CD8-positive, alpha-beta memory T cell (primary cell): Measurements from ENCODE around the gene HMGN4. TPM values are rescaled to one million over a fixed set of nuclear protein-coding genes. Genes with fewer than 3 reads are reported as not detected.
"Not testable (repeated sequence)": the region's sequence is repeated elsewhere in the genome, so short reads cannot be mapped to it uniquely, and the experiment has no call there.

ENCODE experiments used
- CTCF ChIA-PET: fragments of 350-600 bp; sonication (Branson Sonifier 250); formaldehyde crosslinking; loops from one replicate; lab custom pipeline; 2021; ENCODE audit warnings: antibody characterized with exemption; lab: Charles Lee
- POLR2A ChIA-PET: fragments of 350-600 bp; sonication (Branson Sonifier 250); formaldehyde crosslinking; loops from one replicate; lab custom pipeline; 2021; ENCODE audit warnings: antibody characterized with exemption; lab: Charles Lee
- DNase-seq, 5 donors: peaks; one replicate each; pipeline versions ENCODE4 v3.0.0 to v3.0.0-alpha.2; 2020 to 2022; ENCODE audit warnings: mixed read lengths in 1 of 5
- H3K27ac ChIP-seq: one replicate; pipeline ENCODE4 v1.7.0; 2013; ENCODE audit warnings: low read depth, mild to moderate bottlenecking, low read length, moderate library complexity
- H3K27me3 ChIP-seq: 2 replicates; pipeline ENCODE4 v1.7.0; 2013; ENCODE audit warnings: low read length, mild to moderate bottlenecking; ENCODE audit not compliant: insufficient read depth, poor library complexity, severe bottlenecking
- H3K36me3 ChIP-seq: 2 replicates; pipeline ENCODE4 v1.7.0; 2013; ENCODE audit warnings: mild to moderate bottlenecking, low read length, moderate library complexity; ENCODE audit not compliant: insufficient read depth
- H3K4me1 ChIP-seq: 2 replicates; pipeline ENCODE4 v1.7.0; 2013; ENCODE audit warnings: mild to moderate bottlenecking, low read length, moderate library complexity; ENCODE audit not compliant: insufficient read depth
- H3K4me3 ChIP-seq: 2 replicates; pipeline ENCODE4 v1.7.0; 2013; ENCODE audit warnings: mild to moderate bottlenecking, low read length
- H3K9me3 ChIP-seq: 2 replicates; pipeline ENCODE4 v1.7.0; 2013; ENCODE audit warnings: mild to moderate bottlenecking, low read length
- H3K27ac Mint-ChIP-seq, 8 donors: one replicate each; pipeline ENCODE4 v1.8.0; 2020 to 2021; ENCODE audit warnings: mixed read lengths in 8 of 8, mild to moderate bottlenecking in 6 of 8, inconsistent platforms in 3 of 8, moderate library complexity in 3 of 8
- H3K27me3 Mint-ChIP-seq, 2 donors: one replicate each; pipeline ENCODE4 v1.8.0; 2020 to 2021; ENCODE audit warnings: mixed read lengths in 2 of 2, mild to moderate bottlenecking in 1 of 2, moderate library complexity in 1 of 2
- H3K36me3 Mint-ChIP-seq, 3 donors: one replicate each; pipeline ENCODE4 v1.8.0; 2020 to 2021; ENCODE audit warnings: mixed read lengths in 3 of 3, inconsistent platforms in 1 of 3, mild to moderate bottlenecking in 1 of 3
- H3K4me1 Mint-ChIP-seq, 3 donors: one replicate each; pipeline ENCODE4 v1.8.0; 2020 to 2021; ENCODE audit warnings: mixed read lengths in 3 of 3, inconsistent platforms in 1 of 3, mild to moderate bottlenecking in 1 of 3
- H3K4me3 Mint-ChIP-seq, 7 donors: one replicate each; pipeline ENCODE4 v1.8.0; 2020 to 2021; ENCODE audit warnings: mixed read lengths in 7 of 7, mild to moderate bottlenecking in 6 of 7, moderate library complexity in 4 of 7, inconsistent platforms in 2 of 7
- H3K9me3 Mint-ChIP-seq, 5 donors: one replicate each; pipeline ENCODE4 v1.8.0; 2020 to 2022; ENCODE audit warnings: mixed read lengths in 5 of 5, mild to moderate bottlenecking in 3 of 5, moderate library complexity in 2 of 5, inconsistent platforms in 1 of 5
- polyA plus RNA-seq: library from polyadenylated mRNA; unstranded; fragments of 300-500 nt; fragmentation: Illumina TruSeq; gene quantifications from one replicate; pipeline ENCODE4 v1.2.3, GENCODE V29; 2021
- total RNA-seq, 2 experiments: library from RNA; stranded (reverse); gene quantifications; one replicate each; pipeline ENCODE4 v1.2.3, GENCODE V29; 2021

HMGN4 gene
- total and polyA plus RNA-seq, 3 experiments from 2014 or later, result 90.0 to 166 (median 91.4) TPM

DNA sequence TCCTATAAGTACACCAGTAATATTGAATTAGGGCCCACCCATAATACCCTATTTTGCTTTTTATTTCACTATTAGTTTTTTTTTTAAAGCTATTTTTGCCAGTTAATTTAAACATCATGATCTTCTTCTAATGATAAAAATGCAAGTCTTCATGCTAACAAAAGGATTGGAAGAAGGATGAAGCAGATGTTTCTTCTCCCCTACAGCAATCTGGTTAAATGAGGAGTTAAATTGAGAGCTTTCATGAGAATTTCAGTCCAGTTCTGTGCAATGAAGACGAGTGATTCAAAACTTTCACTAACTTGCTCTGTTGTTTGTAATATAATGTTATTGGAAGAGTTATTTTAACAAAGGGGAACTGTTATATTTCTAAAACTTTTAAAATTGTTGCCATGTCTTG, 3.4 kb downstream of the HMGN4 start:
- H3K4me3 Mint-ChIP-seq, result peak overlapping the region in 5 of 7 donors; percentile 2 to 84 (median 60)
- peaks cover 50 to 70% (median 68%) of the 10 kb centered on the region in 3 donors for H3K4me1 Mint-ChIP-seq
- peak overlapping the region in 6 of 8 donors; percentile 15 to 80 (median 28) for H3K27ac Mint-ChIP-seq
- no peaks in the 10 kb centered on the region for H3K9me3 ChIP-seq
- peaks cover 8 to 78% (median 15%) of the 10 kb centered on the region in 3 donors for H3K36me3 Mint-ChIP-seq
- peaks cover 0 to 4% (median 0%) of the 10 kb centered on the region in 5 donors for H3K9me3 Mint-ChIP-seq
- ChIA-PET POLR2A (interaction anchor here (0.6 to 1.6 kb wide), 4 partner anchors 12 to 336 kb away, joined by 3 to 8 read pairs (median 3); no protein-coding TSS in a partner anchor), CTCF (interaction anchor here (1.0 kb wide), 1 partner anchor 54 kb away, joined by 3 read pairs; no protein-coding TSS in a partner anchor)
- H3K4me3 ChIP-seq, result no peak overlapping the region
- H3K36me3 ChIP-seq, result peaks cover 10% of the 10 kb centered on the region
- H3K27me3 ChIP-seq, result no peaks in the 10 kb centered on the region
- no peak overlapping the region for H3K27ac ChIP-seq
- H3K4me1 ChIP-seq, result peaks cover 24% of the 10 kb centered on the region
- H3K27me3 Mint-ChIP-seq, result peaks cover 0 to 14% of the 10 kb centered on the region in 2 donors
- no peak for DNase-seq

GRCh38 chr6:26543953-26544352, 5.8 kb downstream of the HMGN4 start:
- Mint-ChIP-seq H3K36me3 (peaks cover 8 to 61% (median 15%) of the 10 kb centered on the region in 3 donors), H3K27ac (peak overlapping the region in 6 of 8 donors; percentile 2 to 76 (median 34)), H3K9me3 (no peaks in the 10 kb centered on the region), H3K4me1 (peaks cover 35 to 56% (median 51%) of the 10 kb centered on the region in 3 donors), H3K4me3 (peak overlapping the region in 1 of 7 donors; percentile 70), H3K27me3 (no peaks in the 10 kb centered on the region)
- no peak for DNase-seq
- ChIA-PET CTCF (interaction anchor here (1.5 kb wide), 1 partner anchor 201 kb away, joined by 5 read pairs; no protein-coding TSS in a partner anchor), POLR2A (interaction anchor here (0.7 kb wide), 1 partner anchor 8 kb away, joined by 8 read pairs; no protein-coding TSS in a partner anchor)
- no peaks in the 10 kb centered on the region for H3K9me3 ChIP-seq
- no peak overlapping the region for H3K4me3 ChIP-seq
- no peaks in the 10 kb centered on the region for H3K27me3 ChIP-seq
- no peak overlapping the region for H3K27ac ChIP-seq
- H3K36me3 ChIP-seq, result peaks cover 10% of the 10 kb centered on the region
- peaks cover 18% of the 10 kb centered on the region for H3K4me1 ChIP-seq

DNA sequence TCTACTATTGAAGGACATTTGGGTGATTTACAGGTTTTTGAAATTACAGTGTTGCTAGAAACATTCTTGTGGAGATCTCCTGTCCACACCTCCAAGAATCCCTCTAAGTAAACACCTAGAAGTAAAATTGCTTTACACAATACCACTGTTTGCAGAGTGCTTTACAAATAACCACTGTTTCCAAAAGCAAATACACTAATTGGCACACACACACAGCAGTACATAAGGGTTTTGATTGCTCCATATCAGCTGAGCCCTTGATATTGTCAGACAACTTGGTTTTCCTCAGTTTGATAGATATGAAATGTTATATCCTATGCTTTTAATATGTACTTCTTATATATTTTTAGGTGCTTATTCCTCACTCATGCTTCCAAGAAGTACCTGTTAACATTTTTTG, 6.3 kb downstream of the HMGN4 start:
- no peaks in the 10 kb centered on the region for H3K9me3 ChIP-seq
- ChIA-PET POLR2A (no interaction called here), CTCF (interaction anchor here (1.5 to 1.9 kb wide), 2 partner anchors 25 to 202 kb away, joined by 5 read pairs; no protein-coding TSS in a partner anchor)
- Mint-ChIP-seq H3K36me3 (peaks cover 8 to 60% (median 15%) of the 10 kb centered on the region in 3 donors), H3K4me3 (peak overlapping the region in 1 of 7 donors; percentile 70), H3K9me3 (no peaks in the 10 kb centered on the region), H3K27ac (peak overlapping the region in 2 of 8 donors; percentile 19 to 38), H3K4me1 (peaks cover 32 to 51% (median 46%) of the 10 kb centered on the region in 3 donors), H3K27me3 (no peaks in the 10 kb centered on the region)
- no peak overlapping the region for H3K27ac ChIP-seq
- H3K4me3 ChIP-seq, result no peak overlapping the region
- no peaks in the 10 kb centered on the region for H3K27me3 ChIP-seq
- H3K4me1 ChIP-seq, result peaks cover 13% of the 10 kb centered on the region
- peaks cover 10% of the 10 kb centered on the region for H3K36me3 ChIP-seq
- DNase-seq, result no peak

DNA sequence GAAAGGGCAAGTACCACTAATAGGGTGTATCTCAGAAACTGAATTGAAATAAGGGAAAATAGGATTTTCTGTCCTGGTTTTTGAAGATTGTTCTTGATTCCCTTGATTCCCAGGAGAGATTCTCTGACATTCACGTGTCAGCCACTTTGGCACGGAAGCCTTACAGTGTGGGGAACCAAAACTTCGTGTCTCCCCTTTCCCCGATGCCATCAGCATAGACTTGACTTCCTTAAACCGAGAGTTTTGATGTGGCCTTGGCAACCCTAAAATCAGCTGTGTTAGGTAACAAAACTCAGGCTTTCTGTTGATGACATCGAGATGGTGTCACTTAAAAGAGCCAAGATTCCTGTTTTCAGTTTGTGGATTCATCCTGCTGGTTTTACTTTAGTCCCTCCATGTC, 7.5 kb downstream of the HMGN4 start:
- Mint-ChIP-seq H3K27ac (no peak overlapping the region), H3K27me3 (no peaks in the 10 kb centered on the region), H3K4me1 (peaks cover 32 to 49% (median 40%) of the 10 kb centered on the region in 3 donors), H3K4me3 (no peak overlapping the region), H3K9me3 (no peaks in the 10 kb centered on the region), H3K36me3 (peaks cover 8 to 54% (median 15%) of the 10 kb centered on the region in 3 donors)
- Histone ChIP-seq H3K4me1 (peaks cover 5% of the 10 kb centered on the region), H3K9me3 (no peaks in the 10 kb centered on the region), H3K36me3 (peaks cover 10% of the 10 kb centered on the region), H3K27ac (no peak overlapping the region), H3K4me3 (no peak overlapping the region), H3K27me3 (no peaks in the 10 kb centered on the region)
- DNase-seq, result no peak
- CTCF ChIA-PET, result interaction anchor here (1.1 to 1.9 kb wide), 3 partner anchors 23 to 204 kb away, joined by 3 to 5 read pairs (median 5); no protein-coding TSS in a partner anchor
- POLR2A ChIA-PET, result interaction anchor here (1.1 kb wide), 1 partner anchor 9 kb away, joined by 3 read pairs; no protein-coding TSS in a partner anchor

DNA sequence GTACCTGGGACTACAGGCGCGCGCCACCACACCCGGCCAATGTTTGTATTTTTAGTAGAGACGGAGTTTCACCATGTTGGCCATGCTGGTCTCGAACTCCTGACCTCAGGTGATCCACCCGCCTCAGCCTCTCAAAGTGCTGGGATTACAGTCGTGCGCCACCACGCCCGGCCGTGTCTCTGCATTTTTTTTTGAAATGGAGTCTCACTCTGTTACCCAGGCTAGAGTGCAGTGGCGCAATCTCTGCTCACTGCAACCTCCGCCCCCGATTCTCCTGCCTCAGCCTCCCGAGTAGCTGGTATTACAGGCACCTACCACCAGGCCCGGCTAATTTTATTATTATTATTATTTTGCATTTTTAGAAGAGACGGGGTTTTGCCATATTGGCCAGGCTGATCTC, 9.2 kb downstream of the HMGN4 start:
- H3K27me3 Mint-ChIP-seq, H3K9me3 Mint-ChIP-seq, POLR2A ChIA-PET, H3K4me3 ChIP-seq, H3K9me3 ChIP-seq, H3K27ac ChIP-seq, H3K27me3 ChIP-seq, H3K4me1 ChIP-seq, DNase-seq: not testable (repeated sequence)
- peak overlapping the region in 2 of 8 donors; percentile 33 to 36 for H3K27ac Mint-ChIP-seq
- H3K4me3 Mint-ChIP-seq, result peak overlapping the region in 1 of 7 donors; percentile 70
- H3K36me3 ChIP-seq, result peaks cover 10% of the 10 kb centered on the region
- CTCF ChIA-PET, result interaction anchor here (1.0 to 1.4 kb wide), 3 partner anchors 9 to 50 kb away, joined by 3 read pairs; partner anchors contain the start of gene HMGN4
- peaks cover 24 to 38% (median 26%) of the 10 kb centered on the region in 3 donors for H3K4me1 Mint-ChIP-seq
- H3K36me3 Mint-ChIP-seq, result peaks cover 4 to 45% (median 15%) of the 10 kb centered on the region in 3 donors

- H3K27me3 ChIP-seq, result no peaks in the 10 kb centered on the region
- Mint-ChIP-seq H3K4me3 (peak overlapping the region in 6 of 7 donors; percentile 92 to 97 (median 94)), H3K4me1 (peaks cover 10 to 22% (median 20%) of the 10 kb centered on the region in 3 donors), H3K27me3 (peaks cover 0 to 4% of the 10 kb centered on the region in 2 donors), H3K36me3 (peaks cover 4 to 23% (median 4%) of the 10 kb centered on the region in 3 donors), H3K9me3 (no peaks in the 10 kb centered on the region), H3K27ac (peak overlapping the region in 7 of 8 donors; percentile 41 to 86 (median 64))
- H3K27ac ChIP-seq, result no peak overlapping the region
- peak overlapping the region; percentile 65 for H3K4me3 ChIP-seq
- H3K9me3 ChIP-seq, result no peaks in the 10 kb centered on the region
- CTCF ChIA-PET, result interaction anchor here (0.7 to 2.8 kb wide), 6 partner anchors 11 to 209 kb away, joined by 3 to 11 read pairs (median 4); partner anchors contain the start of gene HMGN4
- POLR2A ChIA-PET, result interaction anchor here (1.2 to 2.3 kb wide), 2 partner anchors 12 to 13 kb away, joined by 3 to 7 read pairs; partner anchors contain the start of gene HMGN4
- DNase-seq, result peak; percentile 28 to 59 (median 41)
- H3K36me3 ChIP-seq, result no peaks in the 10 kb centered on the region
- peaks cover 11% of the 10 kb centered on the region for H3K4me1 ChIP-seq
These were observed 12.3 kb downstream of the HMGN4 start for GRCh38 chr6:26550250-26550993.

DNA sequence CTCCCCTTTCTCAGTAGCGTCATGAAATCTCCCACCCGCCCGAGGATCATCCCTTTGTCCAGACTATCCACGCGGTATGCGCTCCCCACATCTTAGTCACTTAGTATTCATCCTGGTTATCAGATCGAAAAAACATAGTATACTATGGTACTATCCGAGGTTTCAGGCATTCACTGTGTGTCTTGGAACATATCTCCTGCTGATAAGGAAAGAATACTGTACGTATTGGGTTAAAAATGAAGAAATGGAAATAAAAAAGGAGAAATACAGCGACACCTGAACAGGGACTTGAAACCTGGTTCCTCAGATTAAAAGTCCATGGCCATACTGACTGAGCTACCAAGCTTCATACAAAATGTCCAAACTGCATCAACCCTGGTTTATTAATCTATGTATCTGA, 14.0 kb downstream of the HMGN4 start:
- peaks cover 11% of the 10 kb centered on the region for H3K4me1 ChIP-seq
- H3K9me3 ChIP-seq, result no peaks in the 10 kb centered on the region
- H3K4me3 ChIP-seq, result no peak overlapping the region
- Mint-ChIP-seq H3K36me3 (peaks cover 0 to 7% (median 0%) of the 10 kb centered on the region in 3 donors), H3K9me3 (no peaks in the 10 kb centered on the region), H3K27me3 (peaks cover 0 to 4% of the 10 kb centered on the region in 2 donors), H3K4me3 (no peak overlapping the region), H3K27ac (no peak overlapping the region), H3K4me1 (peaks cover 20 to 31% (median 29%) of the 10 kb centered on the region in 3 donors)
- no peak for DNase-seq
- no peak overlapping the region for H3K27ac ChIP-seq
- H3K36me3 ChIP-seq, result no peaks in the 10 kb centered on the region
- POLR2A ChIA-PET, result interaction anchor here (0.5 to 3.1 kb wide), 5 partner anchors 14 to 320 kb away, joined by 3 to 34 read pairs (median 3); partner anchors contain the start of gene HMGN4
- CTCF ChIA-PET, result interaction anchor here (1.2 to 2.8 kb wide), 6 partner anchors 14 to 230 kb away, joined by 3 to 11 read pairs (median 4); partner anchors contain the start of gene HMGN4
- no peaks in the 10 kb centered on the region for H3K27me3 ChIP-seq
